GM21381 (cell line): ENCODE data around the gene TSKU.

Experiments
- ATAC-seq: cut with Tn5 transposase; IDR thresholded peaks from one replicate; pipeline ENCODE4 v1.9.1; 2021; ENCODE audit warnings: mild to moderate bottlenecking, moderate library complexity; ENCODE audit not compliant: unreplicated experiment

TSKU gene

GRCh38 chr11:76769645-76770586 is 13.2 kb upstream of the TSKU start:
- ATAC-seq, result no peak

DNA sequence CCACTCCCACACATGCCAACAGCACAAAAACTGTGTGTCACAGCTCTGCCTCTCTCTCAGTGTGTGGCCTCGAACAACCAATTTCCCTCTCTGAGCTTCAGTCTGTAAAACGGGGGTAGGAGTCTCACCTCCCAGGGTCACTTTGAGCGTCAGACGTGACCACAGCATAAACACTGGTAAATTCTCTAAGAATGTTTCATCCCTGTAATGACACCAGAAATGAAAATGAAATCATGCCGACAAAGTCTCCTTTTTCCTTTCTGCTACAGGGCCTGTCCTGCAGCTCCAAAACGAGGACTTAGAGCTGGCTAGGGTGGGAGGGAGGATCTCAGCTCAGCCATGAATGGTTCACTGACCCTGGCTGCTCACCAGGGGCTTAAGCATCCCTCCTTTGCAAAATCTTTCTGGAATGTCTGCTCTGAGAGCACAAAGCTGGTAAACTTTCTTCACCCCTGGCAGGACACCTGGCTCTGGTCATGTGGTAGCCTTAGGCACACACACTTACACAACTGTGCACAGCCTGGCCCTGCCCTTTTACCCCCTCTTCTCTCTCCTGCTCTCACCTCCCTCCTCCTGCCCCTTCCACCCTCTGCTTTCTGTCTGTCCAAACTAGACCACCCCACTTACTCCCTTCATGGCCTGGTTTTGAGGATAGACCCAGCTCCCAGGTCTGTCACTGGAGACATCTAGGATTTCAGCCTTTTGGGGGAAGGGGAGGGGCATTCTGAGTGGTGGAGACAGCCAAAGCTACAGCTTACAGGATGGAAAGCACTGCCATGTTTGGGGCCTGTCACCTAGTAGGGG is 12.3 kb upstream of the TSKU start:
- no peak for ATAC-seq

DNA sequence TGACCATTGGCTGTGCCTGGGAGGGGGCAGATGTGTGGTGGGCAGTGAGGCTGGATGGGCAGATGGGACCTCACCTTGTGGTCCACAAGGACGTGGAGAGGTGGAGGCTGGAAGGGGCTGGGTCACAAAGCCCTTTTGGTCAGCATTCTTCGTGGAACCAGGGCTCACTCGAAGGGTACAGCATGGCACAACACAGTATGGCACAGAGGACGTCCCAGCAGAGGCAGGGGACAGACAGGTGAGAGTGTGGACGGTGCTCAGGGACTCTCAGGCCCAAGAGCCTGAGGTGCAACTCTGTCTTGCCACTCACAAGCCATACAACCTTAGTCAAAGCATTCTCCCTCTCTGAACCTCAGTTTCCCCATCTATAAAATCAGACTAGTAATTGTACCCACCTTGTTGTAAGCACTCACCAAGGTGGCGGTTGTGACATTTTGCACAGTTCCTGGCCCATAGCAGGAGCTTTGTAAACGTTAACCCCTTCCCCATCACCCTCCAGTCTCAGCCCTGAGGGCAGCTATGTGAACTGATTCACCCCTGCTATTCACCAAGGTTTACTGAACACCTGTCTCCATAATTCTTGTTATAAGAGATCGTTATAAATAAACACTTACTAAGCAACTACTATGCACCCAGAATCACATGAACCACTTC is 11.6 kb upstream of the TSKU start:
- ATAC-seq, result no peak

- no peak for ATAC-seq
Measured at GRCh38 chr11:76772100-76772782, 10.9 kb upstream of the TSKU start.

- ATAC-seq, result no peak
Measured at GRCh38 chr11:76772783-76773106, 10.4 kb upstream of the TSKU start.

GRCh38 chr11:76773921-76774361 is 9.2 kb upstream of the TSKU start:
- no peak for ATAC-seq

DNA sequence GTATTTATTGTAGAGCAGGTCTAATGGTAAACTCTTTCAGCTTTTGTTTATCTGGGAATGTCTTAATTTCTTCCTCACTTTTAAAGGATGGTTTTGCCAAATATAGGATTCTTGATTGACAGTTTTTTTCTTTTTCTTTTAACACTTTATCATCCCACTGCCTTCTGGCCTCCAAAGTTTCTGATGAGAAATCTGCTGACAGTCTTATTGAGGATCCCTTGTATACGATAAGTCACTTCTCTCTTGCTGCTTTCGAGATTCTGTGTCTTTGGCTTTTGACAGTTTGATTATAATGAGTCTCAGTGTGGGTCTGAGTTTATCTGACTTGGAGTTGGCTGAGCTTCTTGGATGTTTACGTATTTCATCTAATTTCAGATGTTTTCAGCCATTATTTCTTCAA is 6.7 kb upstream of the TSKU start:
- no peak for ATAC-seq

DNA sequence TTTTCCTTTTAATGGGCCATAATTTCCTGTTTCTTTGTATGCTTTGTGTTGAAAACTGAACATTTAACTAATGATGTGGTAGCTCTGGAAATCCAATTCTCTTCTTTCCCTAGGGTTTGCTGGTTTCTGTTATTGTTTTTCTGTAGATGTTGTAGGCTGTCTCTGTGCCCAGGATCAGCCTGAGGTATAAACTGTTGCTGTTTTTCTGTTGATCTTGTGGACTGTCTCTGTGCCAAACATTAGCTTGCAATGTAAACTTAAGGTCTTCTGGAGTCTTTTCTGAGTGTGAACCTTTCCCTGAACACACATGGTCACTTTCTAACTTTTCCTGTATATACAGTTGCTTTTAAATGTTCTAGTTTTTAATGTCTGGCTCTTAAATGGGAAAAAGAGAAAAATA is 5.9 kb upstream of the TSKU start:
- no peak for ATAC-seq

GRCh38 chr11:76777876-76778275 is 5.3 kb upstream of the TSKU start:
- ATAC-seq, result no peak

DNA sequence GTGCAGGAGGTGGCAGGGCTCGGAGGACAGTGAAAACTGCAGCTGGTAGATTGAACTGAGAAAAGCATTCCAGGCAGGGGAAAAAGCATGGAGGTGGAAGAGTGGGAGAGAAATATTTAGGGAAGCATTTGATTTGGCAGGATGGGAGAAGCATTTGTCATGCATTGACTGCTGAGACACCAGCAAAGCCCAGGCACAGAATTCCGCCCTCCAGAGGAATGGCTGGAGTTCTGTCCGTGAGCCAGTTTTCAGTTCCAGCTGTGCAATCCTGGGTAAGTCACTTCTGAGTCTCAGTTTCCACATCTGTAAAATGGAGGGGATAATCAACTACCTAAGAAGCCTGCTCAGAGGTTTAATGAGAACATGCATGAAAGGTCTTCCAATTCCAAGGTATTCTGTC is 4.3 kb upstream of the TSKU start:
- no peak for ATAC-seq

GRCh38 chr11:76781046-76781801 is 1.9 kb upstream of the TSKU start:
- ATAC-seq, result no peak

GRCh38 chr11:76781807-76782530 is 1.2 kb upstream of the TSKU start:
- ATAC-seq, result no peak

DNA sequence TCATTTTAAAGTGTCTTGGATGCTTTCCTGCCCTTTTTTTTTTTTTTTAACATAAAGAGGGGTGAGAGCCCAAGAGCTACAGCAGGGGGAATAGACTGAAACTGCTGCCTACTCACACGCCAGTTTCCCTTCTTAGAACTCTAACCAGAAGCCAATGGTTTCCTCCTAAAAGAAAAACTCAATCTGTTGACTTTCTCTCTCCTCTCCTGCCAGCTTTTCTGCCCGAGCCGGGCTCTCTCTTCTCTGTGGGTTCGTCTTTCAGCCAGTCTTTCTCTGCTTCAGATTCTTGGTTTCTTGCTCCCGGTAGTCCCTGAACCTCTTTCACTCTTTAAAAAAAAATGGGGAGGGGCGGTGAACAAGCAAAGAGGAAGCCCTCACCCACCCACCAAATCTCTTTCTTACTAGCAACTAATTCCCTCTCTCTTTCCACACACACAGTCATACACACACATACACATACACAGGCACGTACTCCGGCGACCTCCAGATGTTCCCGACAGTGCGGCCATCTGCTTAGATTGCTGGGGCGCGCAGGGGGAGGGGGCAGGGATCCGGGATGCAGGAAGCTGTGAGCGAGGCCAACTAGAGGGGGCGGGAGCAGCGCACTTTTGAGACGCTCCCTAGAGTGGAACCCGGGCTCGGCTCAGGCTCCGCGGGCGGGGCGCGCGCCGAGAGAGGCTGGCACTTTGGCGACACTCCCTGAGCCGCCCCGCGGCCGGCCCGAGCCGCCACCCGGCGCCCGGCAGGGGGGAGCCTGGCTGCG is 444 bp upstream of the TSKU start:
- ATAC-seq, result no peak

- ATAC-seq, result no peak
Measured at GRCh38 chr11:76783896-76784813, 999 bp downstream of the TSKU start.

GRCh38 chr11:76785513-76785912 is 2.4 kb downstream of the TSKU start:
- ATAC-seq, result no peak

DNA sequence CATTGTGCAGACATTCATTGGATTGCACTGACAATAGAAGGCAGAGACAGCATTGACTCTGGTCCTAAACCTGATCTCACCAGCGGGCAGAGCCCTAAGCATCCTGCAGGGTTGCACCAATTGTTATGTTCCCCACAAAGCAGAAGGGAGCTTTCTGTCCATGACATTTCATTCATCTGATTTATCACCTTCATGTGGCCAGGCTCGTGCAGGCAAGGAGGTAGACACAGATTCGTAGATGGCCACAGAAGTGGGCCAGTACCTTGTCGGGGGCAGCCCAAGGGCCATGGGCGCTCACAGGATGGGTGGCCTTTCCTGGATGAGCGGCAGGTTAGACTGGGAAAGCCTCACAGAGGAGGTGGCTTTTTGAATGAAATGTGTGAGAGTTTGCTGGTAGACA is 2.9 kb downstream of the TSKU start:
- ATAC-seq, result no peak

DNA sequence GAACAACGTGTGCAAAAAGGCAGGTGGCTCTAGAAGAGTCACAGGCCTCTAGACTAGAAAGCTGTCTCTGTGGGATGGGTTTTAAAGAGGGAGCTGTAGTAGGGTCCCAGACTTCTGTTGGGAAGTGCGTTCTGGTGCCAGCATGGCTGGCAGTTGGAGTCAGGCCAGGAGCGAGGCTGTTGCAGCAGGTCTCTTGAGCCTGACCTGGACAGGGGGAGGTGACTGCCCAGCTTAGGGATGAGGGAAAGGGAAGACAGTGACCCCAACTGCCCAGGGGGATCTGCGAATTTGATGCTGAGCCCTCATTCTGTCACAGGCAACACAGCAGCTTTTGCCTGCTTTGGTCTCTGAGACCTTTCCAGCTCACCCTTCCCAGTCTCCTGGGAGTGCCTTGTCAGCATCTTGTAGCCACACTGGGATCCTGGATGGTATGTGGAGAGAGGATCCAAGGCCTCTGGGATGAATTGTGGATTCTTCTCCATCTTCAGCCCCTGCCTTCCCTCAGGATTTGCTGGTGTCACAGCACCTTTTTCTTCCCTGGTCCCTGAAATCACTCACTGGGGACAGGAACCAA is 3.4 kb downstream of the TSKU start:
- no peak for ATAC-seq
